ENCODE results near the gene PLAAT1.

The PLAAT1 gene

GRCh38 chr3:193310914-193311723, 70.1 kb downstream of the PLAAT1 start:
- Histone ChIP-seq H3K27me3 (ENCODE audit: control insufficient read depth, insufficient read depth, low read length) (no peaks in the 10 kb centered on the region; the same call in 1 of the 2 replicates), H3K4me1 (ENCODE audit: control insufficient read depth, insufficient read depth, low read length) (no peaks in the 10 kb centered on the region), H3K36me3 (ENCODE audit: control insufficient read depth, insufficient read depth, low read length) (no peaks in the 10 kb centered on the region), H3K9ac (ENCODE audit: low read length) (no peak overlapping the region), H3K4me3 (ENCODE audit: low read depth, low read length) (no peak overlapping the region), H3K9me3 (ENCODE audit: control insufficient read depth, insufficient read depth, low read depth, low read length) (no peaks in the 10 kb centered on the region), H3K27ac (ENCODE audit: low read depth, low read length) (no peak overlapping the region)

- Histone ChIP-seq H3K9me3 (ENCODE audit: control insufficient read depth, insufficient read depth, low read depth, low read length) (no peaks in the 10 kb centered on the region), H3K4me3 (ENCODE audit: low read depth, low read length) (no peak overlapping the region), H3K27ac (ENCODE audit: low read depth, low read length) (no peak overlapping the region), H3K9ac (ENCODE audit: low read length) (no peak overlapping the region), H3K27me3 (ENCODE audit: control insufficient read depth, insufficient read depth, low read length) (no peaks in the 10 kb centered on the region; the same call in 1 of the 2 replicates), H3K36me3 (ENCODE audit: control insufficient read depth, insufficient read depth, low read length) (no peaks in the 10 kb centered on the region), H3K4me1 (ENCODE audit: control insufficient read depth, insufficient read depth, low read length) (no peaks in the 10 kb centered on the region)
These were observed 72.3 kb downstream of the PLAAT1 start for GRCh38 chr3:193313061-193313958.

- Histone ChIP-seq H3K4me3 (ENCODE audit: low read depth, low read length) (no peak overlapping the region), H3K27me3 (ENCODE audit: control insufficient read depth, insufficient read depth, low read length) (no peaks in the 10 kb centered on the region; the same call in 1 of the 2 replicates), H3K36me3 (ENCODE audit: control insufficient read depth, insufficient read depth, low read length) (no peaks in the 10 kb centered on the region), H3K27ac (ENCODE audit: low read depth, low read length) (no peak overlapping the region), H3K9me3 (ENCODE audit: control insufficient read depth, insufficient read depth, low read depth, low read length) (no peaks in the 10 kb centered on the region), H3K9ac (ENCODE audit: low read length) (no peak overlapping the region), H3K4me1 (ENCODE audit: control insufficient read depth, insufficient read depth, low read length) (no peaks in the 10 kb centered on the region)
These were observed 73.1 kb downstream of the PLAAT1 start for GRCh38 chr3:193314161-193314560.

- Histone ChIP-seq H3K9ac (ENCODE audit: low read length) (no peak overlapping the region), H3K36me3 (ENCODE audit: control insufficient read depth, insufficient read depth, low read length) (no peaks in the 10 kb centered on the region), H3K27me3 (ENCODE audit: control insufficient read depth, insufficient read depth, low read length) (no peaks in the 10 kb centered on the region), H3K4me1 (ENCODE audit: control insufficient read depth, insufficient read depth, low read length) (no peaks in the 10 kb centered on the region), H3K4me3 (ENCODE audit: low read depth, low read length) (no peak overlapping the region), H3K9me3 (ENCODE audit: control insufficient read depth, insufficient read depth, low read depth, low read length) (no peaks in the 10 kb centered on the region), H3K27ac (ENCODE audit: low read depth, low read length) (no peak overlapping the region)
These were observed 76.8 kb downstream of the PLAAT1 start for GRCh38 chr3:193317682-193318300.

All from HUES6 (cell line).